Astrocyte (in vitro differentiated cells and primary cell): ENCODE measurements around the gene MYO3B.

ENCODE experiments used
- EZH2 ChIP-seq: IDR thresholded peaks from 2 replicates; pipeline ENCODE4 v1.6.1; 2012; ENCODE audit warnings: mild to moderate bottlenecking, low read length, inconsistent platforms; ENCODE audit not compliant: insufficient read depth
- TF ChIP-seq, protein P1 (sequence below): IDR thresholded peaks from 2 replicates; pipeline ENCODE4 v1.5.1; 2011; ENCODE audit warnings: low read depth, mild to moderate bottlenecking, inconsistent platforms, low read length, moderate library complexity; ENCODE audit not compliant: insufficient read depth

DNA sequence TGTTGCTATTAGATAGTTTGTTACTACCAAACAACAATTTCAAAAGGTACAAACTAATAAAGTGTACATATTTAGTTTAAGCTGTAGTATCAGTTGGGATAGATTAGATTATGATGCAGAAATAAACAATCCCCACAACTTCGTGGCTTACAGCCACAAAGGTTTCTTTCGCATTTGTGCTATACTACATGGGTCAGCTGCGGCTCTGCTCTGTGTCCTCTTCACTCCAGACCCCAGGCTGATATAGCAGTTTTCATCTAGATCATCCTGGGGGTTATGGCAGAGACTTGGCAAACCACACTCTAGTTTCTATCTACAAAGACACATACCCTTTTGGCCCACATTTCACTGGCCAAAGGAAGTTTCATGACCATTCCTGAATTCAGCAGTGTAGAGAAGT is 429.2 kb downstream of the MYO3B start:
- TF ChIP-seq, protein P1, sequence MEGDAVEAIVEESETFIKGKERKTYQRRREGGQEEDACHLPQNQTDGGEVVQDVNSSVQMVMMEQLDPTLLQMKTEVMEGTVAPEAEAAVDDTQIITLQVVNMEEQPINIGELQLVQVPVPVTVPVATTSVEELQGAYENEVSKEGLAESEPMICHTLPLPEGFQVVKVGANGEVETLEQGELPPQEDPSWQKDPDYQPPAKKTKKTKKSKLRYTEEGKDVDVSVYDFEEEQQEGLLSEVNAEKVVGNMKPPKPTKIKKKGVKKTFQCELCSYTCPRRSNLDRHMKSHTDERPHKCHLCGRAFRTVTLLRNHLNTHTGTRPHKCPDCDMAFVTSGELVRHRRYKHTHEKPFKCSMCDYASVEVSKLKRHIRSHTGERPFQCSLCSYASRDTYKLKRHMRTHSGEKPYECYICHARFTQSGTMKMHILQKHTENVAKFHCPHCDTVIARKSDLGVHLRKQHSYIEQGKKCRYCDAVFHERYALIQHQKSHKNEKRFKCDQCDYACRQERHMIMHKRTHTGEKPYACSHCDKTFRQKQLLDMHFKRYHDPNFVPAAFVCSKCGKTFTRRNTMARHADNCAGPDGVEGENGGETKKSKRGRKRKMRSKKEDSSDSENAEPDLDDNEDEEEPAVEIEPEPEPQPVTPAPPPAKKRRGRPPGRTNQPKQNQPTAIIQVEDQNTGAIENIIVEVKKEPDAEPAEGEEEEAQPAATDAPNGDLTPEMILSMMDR: no peak
- TF ChIP-seq EZH2: no peak
